Kidney (tissue), 22 donors: ENCODE data around the gene SEMA6B. TPM values are rescaled to one million over a fixed set of nuclear protein-coding genes. Genes with fewer than 3 reads are reported as not detected.

ENCODE experiments used
- DNase-seq, 5 donors: peaks; one replicate each; pipeline ENCODE4 v3.0.0-alpha.2; 2013 to 2020
- FAIRE-seq: peaks from 2 replicates; lab custom pipeline; 2012; peaks lifted over from hg19 to GRCh38; lab: Jason Lieb, UNC
- H3K27ac ChIP-seq, 2 donors: one replicate each; pipeline ENCODE4 v1.7.0; 2013; ENCODE audit warnings: low read depth in 2 of 2, low read length in 2 of 2, inconsistent platforms in 1 of 2
- H3K27me3 ChIP-seq: one replicate; pipeline ENCODE4 v1.7.1; 2013; ENCODE audit warnings: low read length, inconsistent platforms; ENCODE audit not compliant: control insufficient read depth, insufficient read depth
- H3K36me3 ChIP-seq, 3 donors: one replicate each; pipeline versions ENCODE4 v1.7.0 to v1.7.1; 2013; ENCODE audit warnings: low read length in 3 of 3, control low read depth in 1 of 3, inconsistent platforms in 1 of 3; ENCODE audit not compliant: insufficient read depth in 3 of 3, control insufficient read depth in 2 of 3
- H3K4me1 ChIP-seq, 3 donors: one replicate each; pipeline versions ENCODE4 v1.7.0 to v1.7.1; 2013; ENCODE audit warnings: low read length in 3 of 3, inconsistent platforms in 1 of 3, low read depth in 1 of 3; ENCODE audit not compliant: control insufficient read depth in 2 of 3, insufficient read depth in 2 of 3
- H3K4me3 ChIP-seq, 3 donors: one replicate each; pipeline versions ENCODE4 v1.7.0 to v1.8.1; 2013; ENCODE audit warnings: low read length in 3 of 3, control low read depth in 1 of 3, inconsistent platforms in 1 of 3
- H3K9ac ChIP-seq, 3 donors: one replicate each; pipeline versions ENCODE4 v1.7.0 to v1.7.1; 2013; ENCODE audit warnings: low read length in 3 of 3, control low read depth in 1 of 3, inconsistent platforms in 1 of 3
- H3K9me3 ChIP-seq, 3 donors: one replicate each; pipeline versions ENCODE4 v1.7.0 to v1.7.1; 2013; ENCODE audit warnings: low read length in 3 of 3, control low read depth in 1 of 3, inconsistent platforms in 1 of 3; ENCODE audit not compliant: control insufficient read depth in 2 of 3, insufficient read depth in 1 of 3
- intact Hi-C: fragments of 100-400 bp; cut with DNase I; formaldehyde crosslinking; loops from one replicate; pipeline ENCODE4 v1.11.1; 2022
- long read RNA-seq, 10 donors: library from polyadenylated mRNA in 1 of 10; unstranded in 1 of 10; transcript quantifications; one replicate each; pipeline ENCODE4 v2.0.0 and lab custom pipeline, GENCODE V29; 2021 to 2026
- polyA plus RNA-seq: library from polyadenylated mRNA; stranded (reverse); fragments of 350-450 nt; fragmentation: Illumina TruSeq; extraction: RNeasy Lipid Tissue Mini Kit (QIAGEN cat#74804); gene quantifications from one replicate; pipeline ENCODE4 v1.2.3, GENCODE V29; 2014; ENCODE audit warnings: low read depth, low replicate concordance; ENCODE audit not compliant: insufficient read depth
- total RNA-seq: library from RNA; stranded (reverse); fragmentation: NEBNext Ultra II Directional; extraction: Animal tissue kit (Norgen Biotek cat#: 25700); gene quantifications from one replicate; pipeline ENCODE4 v1.2.1, GENCODE V29; 2021
- TF ChIP-seq, protein P1 (sequence below): IDR thresholded peaks from 3 replicates; pipeline ENCODE4 v1.5.1; 2012; ENCODE audit warnings: mild to moderate bottlenecking, moderate library complexity, borderline replicate concordance; ENCODE audit not compliant: insufficient read depth; ENCODE audit errors: extremely low read depth
- donor health status: control.
- donor health status: control.
- donor health status: control.
- donor health status: control.
- donor health status: control.
- donor health status: DM: yes; HTN: yes; CAD: no.
- donor health status: Normal renal cell carcinoma (clear cell type).

SEMA6B gene, protein sequence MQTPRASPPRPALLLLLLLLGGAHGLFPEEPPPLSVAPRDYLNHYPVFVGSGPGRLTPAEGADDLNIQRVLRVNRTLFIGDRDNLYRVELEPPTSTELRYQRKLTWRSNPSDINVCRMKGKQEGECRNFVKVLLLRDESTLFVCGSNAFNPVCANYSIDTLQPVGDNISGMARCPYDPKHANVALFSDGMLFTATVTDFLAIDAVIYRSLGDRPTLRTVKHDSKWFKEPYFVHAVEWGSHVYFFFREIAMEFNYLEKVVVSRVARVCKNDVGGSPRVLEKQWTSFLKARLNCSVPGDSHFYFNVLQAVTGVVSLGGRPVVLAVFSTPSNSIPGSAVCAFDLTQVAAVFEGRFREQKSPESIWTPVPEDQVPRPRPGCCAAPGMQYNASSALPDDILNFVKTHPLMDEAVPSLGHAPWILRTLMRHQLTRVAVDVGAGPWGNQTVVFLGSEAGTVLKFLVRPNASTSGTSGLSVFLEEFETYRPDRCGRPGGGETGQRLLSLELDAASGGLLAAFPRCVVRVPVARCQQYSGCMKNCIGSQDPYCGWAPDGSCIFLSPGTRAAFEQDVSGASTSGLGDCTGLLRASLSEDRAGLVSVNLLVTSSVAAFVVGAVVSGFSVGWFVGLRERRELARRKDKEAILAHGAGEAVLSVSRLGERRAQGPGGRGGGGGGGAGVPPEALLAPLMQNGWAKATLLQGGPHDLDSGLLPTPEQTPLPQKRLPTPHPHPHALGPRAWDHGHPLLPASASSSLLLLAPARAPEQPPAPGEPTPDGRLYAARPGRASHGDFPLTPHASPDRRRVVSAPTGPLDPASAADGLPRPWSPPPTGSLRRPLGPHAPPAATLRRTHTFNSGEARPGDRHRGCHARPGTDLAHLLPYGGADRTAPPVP
- total RNA-seq: 17.7 TPM
- polyA plus RNA-seq: 2.6 TPM
- long read RNA-seq, donor 1: 0 reads
- long read RNA-seq, donor 2: 0 reads
- long read RNA-seq, donor 3, partial matches to known transcripts: 0 of 1 reads
- long read RNA-seq, donor 3, other reads (novel, unspliced or antisense): 0 of 1 reads
- long read RNA-seq, donor 4: 0 reads
- long read RNA-seq, donor 5: 0 reads
- long read RNA-seq, donor 6, partial matches to known transcripts: 0 of 1 reads
- long read RNA-seq, donor 6, other reads (novel, unspliced or antisense): 0 of 1 reads
- long read RNA-seq, donor 7, partial matches to known transcripts: 0 of 2 reads
- long read RNA-seq, donor 7, other reads (novel, unspliced or antisense): 2 of 2 reads
- long read RNA-seq, donor 8: 0 reads
- long read RNA-seq, donor 9: 0 reads
- long read RNA-seq, donor 10: 0 reads

DNA sequence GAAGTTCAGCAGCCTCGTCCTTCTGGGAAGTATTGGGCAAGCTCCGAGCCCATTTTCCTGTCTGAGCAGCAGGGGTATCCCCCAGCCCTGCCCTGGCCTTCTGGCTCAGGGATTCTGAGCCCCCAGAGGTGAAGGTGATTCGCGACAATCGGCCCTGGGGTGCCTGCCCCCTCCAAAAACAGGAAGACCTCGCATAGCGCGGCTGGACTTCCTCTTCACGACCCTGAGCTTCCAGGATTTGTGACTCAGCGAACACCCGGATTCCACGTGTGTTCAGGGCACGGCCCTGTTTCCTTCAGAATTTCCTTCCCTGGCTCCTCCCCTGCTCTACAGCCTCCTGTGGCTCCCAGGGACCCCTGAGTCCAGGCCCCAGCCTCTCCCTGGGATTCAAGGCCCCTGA, at the start of gene SEMA6B:
TSS of gene SEMA6B (minus strand) at position 116 of the 400 bp plus-strand sequence. CDS start 1,227 bp downstream, outside the sequence.
- Histone ChIP-seq H3K4me3 (peak within 1 kb of the TSS in 2 of 3 donors; percentile 32 to 56), H3K9me3 (no peaks in the 10 kb centered on the region), H3K36me3 (no peaks in the 10 kb centered on the region), H3K4me1 (no peaks in the 10 kb centered on the region), H3K27me3 (no peaks in the 10 kb centered on the region), H3K27ac (peak within 1 kb of the TSS in 1 of 2 donors; percentile 27), H3K9ac (no peak within 1 kb of the TSS)
- intact Hi-C loops: no loop called here
- TF ChIP-seq, protein P1, sequence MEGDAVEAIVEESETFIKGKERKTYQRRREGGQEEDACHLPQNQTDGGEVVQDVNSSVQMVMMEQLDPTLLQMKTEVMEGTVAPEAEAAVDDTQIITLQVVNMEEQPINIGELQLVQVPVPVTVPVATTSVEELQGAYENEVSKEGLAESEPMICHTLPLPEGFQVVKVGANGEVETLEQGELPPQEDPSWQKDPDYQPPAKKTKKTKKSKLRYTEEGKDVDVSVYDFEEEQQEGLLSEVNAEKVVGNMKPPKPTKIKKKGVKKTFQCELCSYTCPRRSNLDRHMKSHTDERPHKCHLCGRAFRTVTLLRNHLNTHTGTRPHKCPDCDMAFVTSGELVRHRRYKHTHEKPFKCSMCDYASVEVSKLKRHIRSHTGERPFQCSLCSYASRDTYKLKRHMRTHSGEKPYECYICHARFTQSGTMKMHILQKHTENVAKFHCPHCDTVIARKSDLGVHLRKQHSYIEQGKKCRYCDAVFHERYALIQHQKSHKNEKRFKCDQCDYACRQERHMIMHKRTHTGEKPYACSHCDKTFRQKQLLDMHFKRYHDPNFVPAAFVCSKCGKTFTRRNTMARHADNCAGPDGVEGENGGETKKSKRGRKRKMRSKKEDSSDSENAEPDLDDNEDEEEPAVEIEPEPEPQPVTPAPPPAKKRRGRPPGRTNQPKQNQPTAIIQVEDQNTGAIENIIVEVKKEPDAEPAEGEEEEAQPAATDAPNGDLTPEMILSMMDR: no peak
- no peak for DNase-seq
- no peak for FAIRE-seq

DNA sequence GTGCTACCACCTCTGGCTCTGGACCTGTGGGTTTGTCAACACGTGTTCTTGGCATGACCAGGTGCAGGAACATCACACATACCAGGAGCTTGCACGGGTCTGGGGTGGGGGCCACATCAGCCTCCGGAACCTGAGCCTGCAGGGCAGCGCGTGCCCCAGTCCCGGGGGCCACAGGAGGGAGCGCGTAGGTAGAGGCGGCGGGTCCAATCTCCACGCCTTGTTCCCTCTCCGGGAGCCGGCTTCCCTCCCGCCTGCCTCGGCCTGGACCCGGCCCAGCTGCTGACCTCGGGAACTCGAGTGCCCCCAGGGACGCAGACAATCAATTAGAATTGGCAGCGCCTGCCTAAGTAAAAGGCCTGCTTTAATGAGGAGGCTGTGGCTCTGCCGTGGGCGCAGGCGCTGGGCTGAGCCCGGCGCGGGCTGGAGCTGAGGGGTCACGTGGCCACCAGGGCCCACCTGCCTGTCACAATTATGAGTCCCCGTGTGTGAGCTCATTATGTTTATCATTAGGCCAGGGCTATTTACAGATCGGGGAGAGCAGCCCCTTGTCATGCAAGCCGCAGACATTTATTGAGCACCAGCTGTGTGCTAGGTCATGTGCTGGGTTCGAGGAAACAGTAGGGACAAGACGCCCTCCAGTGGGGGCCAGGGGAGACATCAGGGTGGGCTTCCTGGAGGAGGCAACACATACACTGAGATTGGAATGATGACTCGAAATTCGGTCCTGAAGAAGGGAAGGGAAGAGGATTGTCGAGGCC, 47.6 kb upstream of the SEMA6B start:
- TF ChIP-seq, protein P1: no peak
- no peak overlapping the region for H3K27ac ChIP-seq
- peaks cover 0 to 5% (median 0%) of the 10 kb centered on the region in 3 donors for H3K4me1 ChIP-seq
- H3K9ac ChIP-seq: no peak overlapping the region
- intact Hi-C loops: no loop called here
- H3K4me3 ChIP-seq: no peak overlapping the region
- peak; percentile 69 to 86 (median 79) for DNase-seq
- H3K27me3 ChIP-seq: no peaks in the 10 kb centered on the region
- H3K9me3 ChIP-seq: no peaks in the 10 kb centered on the region
- FAIRE-seq: no peak
- H3K36me3 ChIP-seq: no peaks in the 10 kb centered on the region

DNA sequence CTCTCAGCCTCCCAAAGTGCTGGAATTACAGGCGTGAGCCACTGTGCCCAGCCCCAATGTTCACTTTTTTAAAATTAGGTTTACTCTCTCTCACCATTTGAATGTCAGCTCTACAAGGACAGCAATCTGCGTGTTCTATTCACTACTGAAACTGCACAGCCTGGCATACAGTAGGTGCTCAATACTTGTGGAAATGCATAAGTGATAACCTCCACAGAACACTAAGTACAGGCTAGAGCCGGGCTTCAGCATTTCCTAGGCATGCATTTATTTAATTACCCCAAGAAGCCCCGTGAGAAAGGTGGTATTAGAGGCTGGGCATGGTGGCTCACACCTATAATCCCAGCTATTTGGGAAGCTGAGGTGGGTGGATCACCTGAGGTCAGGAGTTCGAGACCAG, 46.7 kb upstream of the SEMA6B start:
- no peaks in the 10 kb centered on the region for H3K36me3 ChIP-seq
- no peak for FAIRE-seq
- H3K27me3 ChIP-seq: no peaks in the 10 kb centered on the region

More for the DNA sequence above, 46.7 kb upstream of the SEMA6B start:
- H3K27ac ChIP-seq: no peak overlapping the region
- H3K4me3 ChIP-seq: no peak overlapping the region
- TF ChIP-seq, protein P1: no peak
- peaks cover 0 to 5% (median 0%) of the 10 kb centered on the region in 3 donors for H3K4me1 ChIP-seq
- H3K9ac ChIP-seq: no peak overlapping the region
- H3K9me3 ChIP-seq: no peaks in the 10 kb centered on the region
- intact Hi-C loops: no loop called here
- no peak for DNase-seq
